ENCODE results near the gene CIB1. TPM values are rescaled to one million over a fixed set of nuclear protein-coding genes. Genes with fewer than 3 reads are reported as not detected.

Gene CIB1
- polyA plus RNA-seq, result 6.4 and 7.2 TPM in 2 replicates

GRCh38 chr15:90233387-90234095 is at the start of gene CIB1:
Gene CIB1 (minus strand): TSS chr15:90233941. CDS start chr15:90233885, 56 bp downstream.

GRCh38 chr15:90265271-90266060 is 31.7 kb upstream of the CIB1 start, which contains the start of gene NGRN:
Gene NGRN (plus strand): TSS chr15:90265672. CDS start chr15:90265713, 41 bp downstream.

GRCh38 chr15:90249203-90249863 is 15.6 kb upstream of the CIB1 start, which contains the start of gene TTLL13:
Gene TTLL13 (plus strand): TSS chr15:90249556. CDS start chr15:90250631, 1,075 bp downstream.

GRCh38 chr15:90234096-90234988 is 601 bp upstream of the CIB1 start, which contains the start of gene GDPGP1:
Gene GDPGP1 (plus strand): TSS chr15:90234209. CDS start chr15:90240909, 6,700 bp downstream.

GRCh38 chr15:90201130-90201943 is 32.4 kb downstream of the CIB1 start, which contains the start of gene SEMA4B:
Gene SEMA4B (plus strand): TSS chr15:90201330. CDS start chr15:90201579, 249 bp downstream.

Other genes with a start within 250 kb of the CIB1 start
- 1.0 TPM in 1 of 2 replicates, not detected in the other for gene ZNF710, start 232.6 kb downstream of the CIB1 start, polyA plus RNA-seq
- 0.57 and 1.9 TPM in 2 replicates for gene IDH2, start 131.5 kb downstream of the CIB1 start, polyA plus RNA-seq
- 0.69 and 1.6 TPM in 2 replicates for gene SEMA4B, start 32.6 kb downstream of the CIB1 start, polyA plus RNA-seq
- gene GDPGP1, start 268 bp upstream of the CIB1 start, polyA plus RNA-seq, result 2.6 and 3.0 TPM in 2 replicates
- gene TTLL13, start 15.6 kb upstream of the CIB1 start, polyA plus RNA-seq, result 0.31 and 0.79 TPM in 2 replicates
- gene NGRN, start 31.7 kb upstream of the CIB1 start, polyA plus RNA-seq, result 12.9 and 37.6 TPM in 2 replicates
- gene ZNF774, start 118.3 kb upstream of the CIB1 start, polyA plus RNA-seq, result 2.7 TPM in 1 of 2 replicates, not detected in the other
- gene IQGAP1, start 154.3 kb upstream of the CIB1 start, polyA plus RNA-seq, result 2.3 and 14.1 TPM in 2 replicates